ENCODE results near the gene ALG2. TPM values are rescaled to one million over a fixed set of nuclear protein-coding genes. Genes with fewer than 3 reads are reported as not detected.

The ALG2 gene
- polyA plus RNA-seq, 1 of the 3 experiments (the other 2 are of a cell fraction), result 31.6 TPM

DNA sequence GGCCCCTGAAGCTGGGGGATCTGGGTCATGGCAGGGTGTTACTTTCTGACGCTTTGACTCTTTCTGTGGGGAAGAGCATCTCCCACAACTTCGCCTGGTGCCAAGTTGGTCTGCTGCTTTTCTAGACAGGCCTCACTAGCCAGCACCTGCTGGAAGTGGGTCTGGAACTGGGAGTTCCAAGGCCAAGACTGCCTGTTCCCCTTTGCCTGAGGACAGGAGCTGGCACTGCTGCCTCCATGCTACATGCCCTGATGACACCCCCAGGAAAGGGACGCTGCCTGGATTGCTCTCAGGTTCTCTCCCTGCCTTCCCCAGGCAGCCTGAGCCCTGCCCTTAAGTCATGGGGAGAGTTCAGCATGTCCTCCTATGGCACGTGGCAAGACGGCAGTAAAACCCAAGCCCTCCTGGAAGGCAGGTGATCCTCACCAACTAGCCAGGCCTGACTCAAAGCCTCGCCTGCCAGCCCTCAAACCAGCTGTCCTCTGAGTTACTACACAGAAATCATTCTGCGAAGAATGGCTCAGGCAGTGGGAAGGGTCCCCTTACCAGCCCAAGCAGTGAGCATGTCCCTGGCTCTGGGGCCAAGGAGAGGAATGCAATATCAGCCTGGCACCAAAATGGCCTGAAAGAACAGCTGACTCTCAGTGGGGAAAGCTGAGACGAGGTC, 36.1 kb upstream of the ALG2 start (continued):
- TF ChIP-seq, protein P1, sequence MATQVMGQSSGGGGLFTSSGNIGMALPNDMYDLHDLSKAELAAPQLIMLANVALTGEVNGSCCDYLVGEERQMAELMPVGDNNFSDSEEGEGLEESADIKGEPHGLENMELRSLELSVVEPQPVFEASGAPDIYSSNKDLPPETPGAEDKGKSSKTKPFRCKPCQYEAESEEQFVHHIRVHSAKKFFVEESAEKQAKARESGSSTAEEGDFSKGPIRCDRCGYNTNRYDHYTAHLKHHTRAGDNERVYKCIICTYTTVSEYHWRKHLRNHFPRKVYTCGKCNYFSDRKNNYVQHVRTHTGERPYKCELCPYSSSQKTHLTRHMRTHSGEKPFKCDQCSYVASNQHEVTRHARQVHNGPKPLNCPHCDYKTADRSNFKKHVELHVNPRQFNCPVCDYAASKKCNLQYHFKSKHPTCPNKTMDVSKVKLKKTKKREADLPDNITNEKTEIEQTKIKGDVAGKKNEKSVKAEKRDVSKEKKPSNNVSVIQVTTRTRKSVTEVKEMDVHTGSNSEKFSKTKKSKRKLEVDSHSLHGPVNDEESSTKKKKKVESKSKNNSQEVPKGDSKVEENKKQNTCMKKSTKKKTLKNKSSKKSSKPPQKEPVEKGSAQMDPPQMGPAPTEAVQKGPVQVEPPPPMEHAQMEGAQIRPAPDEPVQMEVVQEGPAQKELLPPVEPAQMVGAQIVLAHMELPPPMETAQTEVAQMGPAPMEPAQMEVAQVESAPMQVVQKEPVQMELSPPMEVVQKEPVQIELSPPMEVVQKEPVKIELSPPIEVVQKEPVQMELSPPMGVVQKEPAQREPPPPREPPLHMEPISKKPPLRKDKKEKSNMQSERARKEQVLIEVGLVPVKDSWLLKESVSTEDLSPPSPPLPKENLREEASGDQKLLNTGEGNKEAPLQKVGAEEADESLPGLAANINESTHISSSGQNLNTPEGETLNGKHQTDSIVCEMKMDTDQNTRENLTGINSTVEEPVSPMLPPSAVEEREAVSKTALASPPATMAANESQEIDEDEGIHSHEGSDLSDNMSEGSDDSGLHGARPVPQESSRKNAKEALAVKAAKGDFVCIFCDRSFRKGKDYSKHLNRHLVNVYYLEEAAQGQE (IDR thresholded peaks at IDR 0.05; ENCODE audit: low read depth, low read length), result no peak
- TF ChIP-seq, protein P2, sequence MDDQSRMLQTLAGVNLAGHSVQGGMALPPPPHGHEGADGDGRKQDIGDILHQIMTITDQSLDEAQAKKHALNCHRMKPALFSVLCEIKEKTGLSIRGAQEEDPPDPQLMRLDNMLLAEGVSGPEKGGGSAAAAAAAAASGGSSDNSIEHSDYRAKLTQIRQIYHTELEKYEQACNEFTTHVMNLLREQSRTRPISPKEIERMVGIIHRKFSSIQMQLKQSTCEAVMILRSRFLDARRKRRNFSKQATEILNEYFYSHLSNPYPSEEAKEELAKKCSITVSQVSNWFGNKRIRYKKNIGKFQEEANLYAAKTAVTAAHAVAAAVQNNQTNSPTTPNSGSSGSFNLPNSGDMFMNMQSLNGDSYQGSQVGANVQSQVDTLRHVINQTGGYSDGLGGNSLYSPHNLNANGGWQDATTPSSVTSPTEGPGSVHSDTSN (IDR thresholded peaks at IDR 0.05), result no peak
- TF ChIP-seq, protein P3, sequence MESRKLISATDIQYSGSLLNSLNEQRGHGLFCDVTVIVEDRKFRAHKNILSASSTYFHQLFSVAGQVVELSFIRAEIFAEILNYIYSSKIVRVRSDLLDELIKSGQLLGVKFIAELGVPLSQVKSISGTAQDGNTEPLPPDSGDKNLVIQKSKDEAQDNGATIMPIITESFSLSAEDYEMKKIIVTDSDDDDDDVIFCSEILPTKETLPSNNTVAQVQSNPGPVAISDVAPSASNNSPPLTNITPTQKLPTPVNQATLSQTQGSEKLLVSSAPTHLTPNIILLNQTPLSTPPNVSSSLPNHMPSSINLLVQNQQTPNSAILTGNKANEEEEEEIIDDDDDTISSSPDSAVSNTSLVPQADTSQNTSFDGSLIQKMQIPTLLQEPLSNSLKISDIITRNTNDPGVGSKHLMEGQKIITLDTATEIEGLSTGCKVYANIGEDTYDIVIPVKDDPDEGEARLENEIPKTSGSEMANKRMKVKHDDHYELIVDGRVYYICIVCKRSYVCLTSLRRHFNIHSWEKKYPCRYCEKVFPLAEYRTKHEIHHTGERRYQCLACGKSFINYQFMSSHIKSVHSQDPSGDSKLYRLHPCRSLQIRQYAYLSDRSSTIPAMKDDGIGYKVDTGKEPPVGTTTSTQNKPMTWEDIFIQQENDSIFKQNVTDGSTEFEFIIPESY (IDR thresholded peaks at IDR 0.05; ENCODE audit: borderline replicate concordance, low read depth), result no peak

DNA sequence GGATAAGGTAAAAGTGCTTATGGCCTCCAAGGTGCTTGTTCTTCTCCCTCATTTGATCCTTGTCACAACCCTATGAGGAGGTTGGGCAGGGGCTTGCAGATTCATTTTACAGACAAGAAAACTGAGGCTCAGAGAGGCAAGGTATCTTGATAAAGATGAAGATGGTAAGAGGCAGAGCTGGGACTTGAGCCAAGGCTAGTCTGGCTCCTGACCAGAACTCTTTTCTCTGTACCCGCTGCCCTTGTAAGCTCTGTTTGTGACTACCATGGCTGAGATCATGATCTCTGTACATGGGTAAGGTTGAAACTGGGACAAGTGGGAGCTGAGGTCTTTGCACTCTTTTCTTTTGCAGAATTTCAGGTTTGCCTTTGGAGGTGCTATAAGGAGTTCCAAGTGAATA, 33.9 kb upstream of the ALG2 start:
- H3K27me3 ChIP-seq (ENCODE audit: insufficient read depth), result no peaks in the 10 kb centered on the region
- H3K4me2 ChIP-seq, result no peak overlapping the region
- POLR2A ChIA-PET, result no interaction called here
- no peak overlapping the region for H3K4me3 ChIP-seq (ENCODE audit: low read depth in 2 of 2, low read length in 1 of 2)
- H3K27ac ChIP-seq (ENCODE audit: low read depth in 2 of 2, low read length in 1 of 2), result no peak overlapping the region
- DNase-seq, result no peak
- H2AFZ ChIP-seq (ENCODE audit: low read depth), result no peak overlapping the region
- no peak for TF ChIP-seq SIN3A (IDR thresholded peaks at IDR 0.05; ENCODE audit: borderline replicate concordance, low read depth, low read length)
- peak; percentile 20; the same call in 1 of the 2 replicates for TF ChIP-seq NFIC (IDR thresholded peaks at IDR 0.05; ENCODE audit: borderline replicate concordance)
- no peaks in the 10 kb centered on the region for H3F3A ChIP-seq (replicated peaks; ENCODE audit: insufficient read depth)
- no peaks in the 10 kb centered on the region for H3K79me2 ChIP-seq (ENCODE audit: insufficient read depth)
- H3K9me3 ChIP-seq, result no peaks in the 10 kb centered on the region
- H3K36me3 ChIP-seq (replicated peaks in 1 of 2; ENCODE audit: control insufficient read depth in 1 of 2, insufficient read depth in 2 of 2, low read length in 1 of 2), result no peaks in the 10 kb centered on the region
- CTCF ChIA-PET, result interaction anchor here (0.8 to 2.4 kb wide), 3 partner anchors 9 to 71 kb away, joined by 3 to 7 read pairs (median 6); no protein-coding TSS in a partner anchor
- 100% methylated on average over 1 of the region's 1 CpG for WGBS (ENCODE audit: low lambda C conversion rate)
- no peak overlapping the region for H3K9ac ChIP-seq
- H4K20me1 ChIP-seq (ENCODE audit: insufficient read depth), result no peaks in the 10 kb centered on the region
- H3K4me1 ChIP-seq (ENCODE audit: control insufficient read depth in 1 of 2, insufficient read depth in 2 of 2, low read depth in 1 of 2, low read length in 1 of 2), result no peaks in the 10 kb centered on the region
- H3K9me2 ChIP-seq, result no peaks in the 10 kb centered on the region
